Activated CD4-positive, alpha-beta T cell treated with anti-CD3 and anti-CD28 coated beads, Interleukin-2, amount 10 ng/mL, durations not matched to agents 24 days and 14 days (primary cell): ENCODE data around the gene RFTN1. TPM values are rescaled to one million over a fixed set of nuclear protein-coding genes. Genes with fewer than 3 reads are reported as not detected.
"Not testable (repeated sequence)": the region's sequence is repeated elsewhere in the genome, so short reads cannot be mapped to it uniquely, and the experiment has no call there.

Experiments
- DNase-seq: peaks from one replicate; pipeline ENCODE4 v3.0.0; 2022
- H3K27ac Mint-ChIP-seq: one replicate; pipeline ENCODE4 v1.8.0; 2022; ENCODE audit warnings: mild to moderate bottlenecking, mixed read lengths
- H3K27me3 Mint-ChIP-seq: one replicate; pipeline ENCODE4 v1.8.0; 2022; ENCODE audit warnings: mixed read lengths
- H3K36me3 Mint-ChIP-seq: one replicate; pipeline ENCODE4 v1.8.0; 2022; ENCODE audit warnings: low read depth, mild to moderate bottlenecking, mixed read lengths
- H3K4me1 Mint-ChIP-seq: one replicate; pipeline ENCODE4 v1.8.0; 2021; ENCODE audit warnings: mixed read lengths
- H3K4me3 Mint-ChIP-seq: one replicate; pipeline ENCODE4 v1.8.0; 2022; ENCODE audit warnings: mild to moderate bottlenecking, moderate library complexity, mixed read lengths
- H3K9me3 Mint-ChIP-seq: one replicate; pipeline ENCODE4 v1.8.0; 2021; ENCODE audit warnings: mixed read lengths
- intact Hi-C: fragments of 100-400 bp; cut with micrococcal nuclease; formaldehyde crosslinking; loops from one replicate; pipeline ENCODE4 v1.15.1; 2023
- total RNA-seq: library from RNA; stranded (reverse); gene quantifications from 2 replicates; pipeline ENCODE4 v1.2.3, GENCODE V29; 2022

Gene RFTN1
- total RNA-seq, 1 donor from 2014 or later = 92.4 TPM

- no peaks in the 10 kb centered on the region for H3K9me3 Mint-ChIP-seq
- no peak overlapping the region for H3K4me3 Mint-ChIP-seq
- peaks cover 56% of the 10 kb centered on the region for H3K4me1 Mint-ChIP-seq
- peak; percentile 56 for DNase-seq
- peaks cover 74% of the 10 kb centered on the region for H3K36me3 Mint-ChIP-seq
- H3K27me3 Mint-ChIP-seq = no peaks in the 10 kb centered on the region
- H3K27ac Mint-ChIP-seq = peak overlapping the region; percentile 53
- intact Hi-C loops = no loop called here
Measured at GRCh38 chr3:16320711-16321110, 192.8 kb downstream of the RFTN1 start.

GRCh38 chr3:16319723-16320122 is 193.8 kb downstream of the RFTN1 start:
- H3K27me3 Mint-ChIP-seq = no peaks in the 10 kb centered on the region
- H3K36me3 Mint-ChIP-seq = peaks cover 79% of the 10 kb centered on the region

GRCh38 chr3:16319307-16319706 is 194.2 kb downstream of the RFTN1 start:
- no peaks in the 10 kb centered on the region for H3K9me3 Mint-ChIP-seq
- H3K4me1 Mint-ChIP-seq = peaks cover 61% of the 10 kb centered on the region
- H3K4me3 Mint-ChIP-seq = peak overlapping the region; percentile 35
- intact Hi-C loops = loop anchor here (1.0 to 2.0 kb wide), 6 partner anchors 10 to 231 kb away; partner anchors contain the start of genes DPH3 and OXNAD1
- peak; percentile 94 for DNase-seq
- peak overlapping the region; percentile 80 for H3K27ac Mint-ChIP-seq
- peaks cover 79% of the 10 kb centered on the region for H3K36me3 Mint-ChIP-seq
- H3K27me3 Mint-ChIP-seq = no peaks in the 10 kb centered on the region

More at GRCh38 chr3:16319723-16320122, 193.8 kb downstream of the RFTN1 start:
- no peak for DNase-seq
- Mint-ChIP-seq H3K4me1 (peaks cover 58% of the 10 kb centered on the region), H3K4me3 (no peak overlapping the region), H3K27ac (peak overlapping the region; percentile 80), H3K9me3 (no peaks in the 10 kb centered on the region)
- intact Hi-C loops = loop anchor here (1.0 to 2.0 kb wide), 6 partner anchors 10 to 231 kb away; partner anchors contain the start of genes DPH3 and OXNAD1

- Mint-ChIP-seq H3K9me3 (no peaks in the 10 kb centered on the region), H3K27me3 (no peaks in the 10 kb centered on the region), H3K27ac (peak overlapping the region; percentile 65), H3K36me3 (peaks cover 75% of the 10 kb centered on the region), H3K4me1 (peaks cover 70% of the 10 kb centered on the region), H3K4me3 (no peak overlapping the region)
- intact Hi-C loops = loop anchor here (2.0 kb wide), 1 partner anchor 53 kb away; the partner anchor contains the start of genes DPH3 and OXNAD1
- DNase-seq = no peak
Measured at GRCh38 chr3:16318176-16318575, 195.3 kb downstream of the RFTN1 start.

- Mint-ChIP-seq H3K36me3 (peaks cover 78% of the 10 kb centered on the region), H3K9me3 (no peaks in the 10 kb centered on the region), H3K27ac (peak overlapping the region; percentile 65), H3K4me1 (peaks cover 74% of the 10 kb centered on the region), H3K27me3 (no peaks in the 10 kb centered on the region), H3K4me3 (no peak overlapping the region)
- peak; percentile 60 for DNase-seq
- intact Hi-C loops = no loop called here
Measured at GRCh38 chr3:16317561-16317945, 195.9 kb downstream of the RFTN1 start.

- Mint-ChIP-seq H3K4me1 (peaks cover 79% of the 10 kb centered on the region), H3K27ac (peak overlapping the region; percentile 51), H3K9me3 (no peaks in the 10 kb centered on the region), H3K27me3 (no peaks in the 10 kb centered on the region), H3K4me3 (peak overlapping the region; percentile 22), H3K36me3 (peaks cover 77% of the 10 kb centered on the region)
- intact Hi-C loops = no loop called here
- DNase-seq = peak; percentile 60
Measured at GRCh38 chr3:16316847-16317560, 196.5 kb downstream of the RFTN1 start.

GRCh38 chr3:16316396-16316795 is 197.1 kb downstream of the RFTN1 start:
- no peak overlapping the region for H3K4me3 Mint-ChIP-seq
- DNase-seq = peak; percentile 57
- H3K4me1 Mint-ChIP-seq = peaks cover 84% of the 10 kb centered on the region
- peaks cover 77% of the 10 kb centered on the region for H3K36me3 Mint-ChIP-seq
- intact Hi-C loops = no loop called here
- no peaks in the 10 kb centered on the region for H3K9me3 Mint-ChIP-seq
- H3K27ac Mint-ChIP-seq = no peak overlapping the region
- no peaks in the 10 kb centered on the region for H3K27me3 Mint-ChIP-seq

- Mint-ChIP-seq H3K4me3 (peak overlapping the region; percentile 4), H3K9me3 (no peaks in the 10 kb centered on the region), H3K4me1 (peaks cover 82% of the 10 kb centered on the region), H3K27me3 (no peaks in the 10 kb centered on the region), H3K27ac (peak overlapping the region; percentile 61), H3K36me3 (peaks cover 72% of the 10 kb centered on the region)
- intact Hi-C loops = no loop called here
- peak; percentile 54 for DNase-seq
Measured at GRCh38 chr3:16315623-16316022, 197.9 kb downstream of the RFTN1 start.

- Mint-ChIP-seq H3K4me1 (peaks cover 76% of the 10 kb centered on the region), H3K4me3 (peak overlapping the region; percentile 9), H3K9me3 (no peaks in the 10 kb centered on the region), H3K27ac (peak overlapping the region; percentile 58), H3K27me3 (no peaks in the 10 kb centered on the region), H3K36me3 (peaks cover 66% of the 10 kb centered on the region)
- intact Hi-C loops = no loop called here
- peak; percentile 58 for DNase-seq
Measured at GRCh38 chr3:16313886-16314645, 199.4 kb downstream of the RFTN1 start.

GRCh38 chr3:16311960-16312451 is 201.5 kb downstream of the RFTN1 start:
- Mint-ChIP-seq H3K36me3 (peaks cover 62% of the 10 kb centered on the region), H3K27ac (peak overlapping the region; percentile 92), H3K4me1 (peaks cover 74% of the 10 kb centered on the region), H3K9me3 (peaks cover 4% of the 10 kb centered on the region), H3K4me3 (peak overlapping the region; percentile 80), H3K27me3 (no peaks in the 10 kb centered on the region)
- peak; percentile 91 for DNase-seq
- intact Hi-C loops = no loop called here

GRCh38 chr3:16310486-16310885 is 203.0 kb downstream of the RFTN1 start:
- intact Hi-C loops, H3K9me3 Mint-ChIP-seq, H3K27me3 Mint-ChIP-seq: not testable (repeated sequence)
- Mint-ChIP-seq H3K36me3 (peaks cover 59% of the 10 kb centered on the region), H3K27ac (peak overlapping the region; percentile 89), H3K4me1 (peaks cover 76% of the 10 kb centered on the region), H3K4me3 (peak overlapping the region; percentile 21)
- DNase-seq = peak; percentile 58

- Mint-ChIP-seq H3K4me3 (peak overlapping the region; percentile 61), H3K27me3 (no peaks in the 10 kb centered on the region), H3K4me1 (peaks cover 80% of the 10 kb centered on the region), H3K9me3 (peaks cover 6% of the 10 kb centered on the region), H3K36me3 (peaks cover 59% of the 10 kb centered on the region), H3K27ac (peak overlapping the region; percentile 89)
- intact Hi-C loops = loop anchor here (1.0 to 10.0 kb wide), 6 partner anchors 8 to 575 kb away; partner anchors contain the start of genes PLCL2 and RFTN1
- peak; percentile 87 for DNase-seq
Measured at GRCh38 chr3:16309558-16309957, 203.9 kb downstream of the RFTN1 start.

GRCh38 chr3:16308727-16309126 is 204.8 kb downstream of the RFTN1 start:
- intact Hi-C loops = loop anchor here (1.0 to 10.0 kb wide), 7 partner anchors 7 to 576 kb away; partner anchors contain the start of genes PLCL2 and RFTN1

More at GRCh38 chr3:16308727-16309126, 204.8 kb downstream of the RFTN1 start:
- no peak for DNase-seq
- H3K4me1 Mint-ChIP-seq = peaks cover 78% of the 10 kb centered on the region
- H3K4me3 Mint-ChIP-seq = no peak overlapping the region
- H3K9me3 Mint-ChIP-seq = peaks cover 6% of the 10 kb centered on the region
- peaks cover 65% of the 10 kb centered on the region for H3K36me3 Mint-ChIP-seq
- no peaks in the 10 kb centered on the region for H3K27me3 Mint-ChIP-seq
- peak overlapping the region; percentile 57 for H3K27ac Mint-ChIP-seq
